ENCODE data around the gene AMFR.
A peak's percentile ranks its signal among the peaks of the same experiment; 100 is the strongest.

DNA sequence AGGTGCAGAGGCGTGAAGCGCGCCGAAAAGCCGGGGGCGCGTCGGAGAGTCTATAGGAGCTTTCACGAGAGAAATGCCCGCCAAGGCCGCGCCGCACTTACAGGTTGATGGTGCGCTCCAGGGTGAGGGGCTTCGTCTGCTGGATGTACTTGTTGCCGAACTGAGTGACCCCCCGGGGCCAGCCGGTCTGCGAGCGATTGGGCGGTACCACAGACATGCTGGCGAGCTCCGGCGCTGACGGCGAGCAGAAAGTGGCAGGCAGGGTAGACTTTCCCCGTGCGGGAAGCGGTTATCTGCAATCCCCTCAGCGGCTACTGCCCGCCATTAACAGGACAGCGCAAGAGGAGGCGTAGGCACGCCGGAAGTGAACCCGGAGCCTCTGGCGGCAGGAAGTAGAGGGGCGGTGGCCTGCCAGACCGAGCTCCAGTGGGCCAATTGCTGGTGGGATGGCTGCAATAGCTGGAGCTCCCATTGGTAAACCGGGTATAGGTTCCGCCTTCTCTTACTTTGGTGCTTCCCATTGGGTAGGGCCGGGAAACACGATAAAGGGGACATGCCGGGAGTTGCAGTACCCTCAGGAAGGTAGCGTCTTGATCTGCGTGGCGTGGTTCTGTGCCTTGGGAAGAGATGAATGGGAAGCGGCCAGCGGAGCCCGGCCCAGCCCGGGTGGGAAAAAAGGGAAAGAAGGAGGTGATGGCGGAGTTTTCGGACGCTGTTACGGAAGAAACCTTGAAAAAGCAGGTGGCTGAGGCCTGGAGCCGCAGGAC is 25.8 kb upstream of the AMFR start, which contains the start of the genes NUDT21 and OGFOD1:
- TF ChIP-seq, protein P1, sequence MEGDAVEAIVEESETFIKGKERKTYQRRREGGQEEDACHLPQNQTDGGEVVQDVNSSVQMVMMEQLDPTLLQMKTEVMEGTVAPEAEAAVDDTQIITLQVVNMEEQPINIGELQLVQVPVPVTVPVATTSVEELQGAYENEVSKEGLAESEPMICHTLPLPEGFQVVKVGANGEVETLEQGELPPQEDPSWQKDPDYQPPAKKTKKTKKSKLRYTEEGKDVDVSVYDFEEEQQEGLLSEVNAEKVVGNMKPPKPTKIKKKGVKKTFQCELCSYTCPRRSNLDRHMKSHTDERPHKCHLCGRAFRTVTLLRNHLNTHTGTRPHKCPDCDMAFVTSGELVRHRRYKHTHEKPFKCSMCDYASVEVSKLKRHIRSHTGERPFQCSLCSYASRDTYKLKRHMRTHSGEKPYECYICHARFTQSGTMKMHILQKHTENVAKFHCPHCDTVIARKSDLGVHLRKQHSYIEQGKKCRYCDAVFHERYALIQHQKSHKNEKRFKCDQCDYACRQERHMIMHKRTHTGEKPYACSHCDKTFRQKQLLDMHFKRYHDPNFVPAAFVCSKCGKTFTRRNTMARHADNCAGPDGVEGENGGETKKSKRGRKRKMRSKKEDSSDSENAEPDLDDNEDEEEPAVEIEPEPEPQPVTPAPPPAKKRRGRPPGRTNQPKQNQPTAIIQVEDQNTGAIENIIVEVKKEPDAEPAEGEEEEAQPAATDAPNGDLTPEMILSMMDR (IDR thresholded peaks at IDR 0.05 in 8 of 11, conservative IDR thresholded peaks at IDR 0.05 in 3 of 11) = peak in 7 of 11 experiments; percentile 10 to 58 (median 37)
- peak in 1 of 3 donors; percentile 37 for TF ChIP-seq POLR2A (IDR thresholded peaks at IDR 0.05)

Data from spleen (tissue), 7 donors.